Peyer's patch (tissue), 4 donors: ENCODE data around the gene ZBTB7B. TPM values are rescaled to one million over a fixed set of nuclear protein-coding genes. Genes with fewer than 3 reads are reported as not detected.

Experiments used
- DNase-seq, 3 donors: peaks; one replicate each; pipeline ENCODE4 v3.0.0-alpha.2; 2017 to 2019
- H3K27ac ChIP-seq, 4 donors: fragments of 200-600 bp; sonication (generic); one replicate each; pipeline ENCODE4 v1.5.1; 2016 to 2019
- H3K27me3 ChIP-seq, 2 donors: fragments of 200-600 bp; sonication (generic); one replicate each; pipeline ENCODE4 v1.5.1; 2019
- H3K36me3 ChIP-seq, 3 donors: fragments of 200-600 bp; sonication (generic); one replicate each; pipeline ENCODE4 v1.5.1; 2016 to 2019
- H3K4me1 ChIP-seq, 4 donors: fragments of 200-600 bp; sonication (generic); one replicate each; pipeline ENCODE4 v1.5.1; 2016 to 2019
- H3K4me3 ChIP-seq, 4 donors: fragments of 200-600 bp; sonication (generic); 1 replicate in 3 of 4; 2 replicates in 1 of 4; pipeline ENCODE4 v1.5.1; 2016 to 2019; ENCODE audit warnings: mild to moderate bottlenecking in 1 of 4
- H3K9me3 ChIP-seq, 4 donors: fragments of 200-600 bp; sonication (generic); one replicate each; pipeline ENCODE4 v1.5.1; 2016 to 2019; ENCODE audit warnings: mild to moderate bottlenecking in 1 of 4
- POLR2A ChIP-seq, 2 donors: fragments of 450-650 bp; IDR thresholded peaks; one replicate each; pipeline ENCODE4 v1.5.1; 2017; ENCODE audit warnings: antibody characterized with exemption in 2 of 2, mild to moderate bottlenecking in 2 of 2, moderate library complexity in 2 of 2
- total RNA-seq, 4 donors: library from RNA; depleted of rRNA; stranded (reverse); fragments of >200 nt; gene quantifications; one replicate each; pipeline ENCODE4 v1.1.0, GENCODE V29; 2016
- TF ChIP-seq, protein P1 (sequence below), 6 experiments: fragments of 450-650 bp in 4 of 6; fragments of 200-600 bp in 2 of 6; sonication (generic) in 1 of 6; IDR thresholded peaks; one replicate each; pipeline ENCODE4 v1.5.1; 2017 to 2019; ENCODE audit warnings: antibody characterized with exemption in 6 of 6, mild to moderate bottlenecking in 3 of 6, moderate library complexity in 1 of 6

Gene ZBTB7B
- total RNA-seq, 4 donors from 2014 or later = 35.5 to 412 (median 346) TPM

DNA sequence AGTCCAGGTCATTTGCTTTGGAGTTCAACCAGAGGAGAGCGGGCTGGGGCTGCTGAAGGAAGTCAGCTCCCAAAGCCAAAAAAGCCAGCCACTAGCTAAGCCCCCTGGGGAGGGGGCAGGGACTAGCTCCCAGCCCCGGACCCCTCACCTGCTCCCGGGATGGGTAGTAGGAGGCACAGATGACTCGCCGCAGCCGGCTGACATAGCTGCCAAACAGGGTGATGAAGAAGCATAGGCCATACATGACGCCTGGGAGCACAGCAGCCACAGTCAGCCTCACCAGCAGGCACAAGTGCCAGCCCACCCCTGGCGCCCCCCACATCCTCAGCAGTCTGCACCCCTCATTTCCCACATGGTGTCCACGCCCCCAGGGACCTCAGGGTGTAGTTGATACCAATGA, 23.6 kb downstream of the ZBTB7B start:
- DNase-seq = no peak
- Histone ChIP-seq H3K4me1 (peaks cover 0 to 5% (median 0%) of the 10 kb centered on the region in 4 donors), H3K27me3 (no peaks in the 10 kb centered on the region), H3K9me3 (no peaks in the 10 kb centered on the region), H3K4me3 (no peak overlapping the region), H3K36me3 (no peaks in the 10 kb centered on the region), H3K27ac (no peak overlapping the region)
- TF ChIP-seq POLR2A (IDR thresholded peaks at IDR 0.05) = no peak
- TF ChIP-seq, protein P1, sequence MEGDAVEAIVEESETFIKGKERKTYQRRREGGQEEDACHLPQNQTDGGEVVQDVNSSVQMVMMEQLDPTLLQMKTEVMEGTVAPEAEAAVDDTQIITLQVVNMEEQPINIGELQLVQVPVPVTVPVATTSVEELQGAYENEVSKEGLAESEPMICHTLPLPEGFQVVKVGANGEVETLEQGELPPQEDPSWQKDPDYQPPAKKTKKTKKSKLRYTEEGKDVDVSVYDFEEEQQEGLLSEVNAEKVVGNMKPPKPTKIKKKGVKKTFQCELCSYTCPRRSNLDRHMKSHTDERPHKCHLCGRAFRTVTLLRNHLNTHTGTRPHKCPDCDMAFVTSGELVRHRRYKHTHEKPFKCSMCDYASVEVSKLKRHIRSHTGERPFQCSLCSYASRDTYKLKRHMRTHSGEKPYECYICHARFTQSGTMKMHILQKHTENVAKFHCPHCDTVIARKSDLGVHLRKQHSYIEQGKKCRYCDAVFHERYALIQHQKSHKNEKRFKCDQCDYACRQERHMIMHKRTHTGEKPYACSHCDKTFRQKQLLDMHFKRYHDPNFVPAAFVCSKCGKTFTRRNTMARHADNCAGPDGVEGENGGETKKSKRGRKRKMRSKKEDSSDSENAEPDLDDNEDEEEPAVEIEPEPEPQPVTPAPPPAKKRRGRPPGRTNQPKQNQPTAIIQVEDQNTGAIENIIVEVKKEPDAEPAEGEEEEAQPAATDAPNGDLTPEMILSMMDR (IDR thresholded peaks at IDR 0.05) = no peak

DNA sequence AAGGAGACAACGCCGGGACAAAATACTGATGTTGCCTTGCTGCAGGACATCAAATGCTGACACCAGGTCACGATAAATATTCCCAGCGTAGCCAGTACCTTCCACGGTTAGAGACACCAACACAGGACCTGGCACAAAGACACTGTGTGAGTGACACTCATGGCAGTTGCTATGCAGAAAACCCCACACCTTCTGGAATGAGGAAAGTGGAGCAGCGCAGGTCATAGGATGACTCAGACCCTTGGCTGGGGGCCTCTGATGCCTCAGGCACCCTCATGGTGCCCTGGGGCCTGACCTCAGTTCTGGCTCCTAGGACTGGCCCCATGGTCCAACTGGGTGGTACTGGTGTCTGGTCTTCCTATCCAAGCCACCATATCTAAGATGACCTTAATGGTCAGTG, 24.0 kb downstream of the ZBTB7B start:
- Histone ChIP-seq H3K9me3 (no peaks in the 10 kb centered on the region), H3K27ac (no peak overlapping the region), H3K4me3 (no peak overlapping the region), H3K27me3 (no peaks in the 10 kb centered on the region), H3K4me1 (peaks cover 0 to 5% (median 0%) of the 10 kb centered on the region in 4 donors), H3K36me3 (no peaks in the 10 kb centered on the region)
- TF ChIP-seq POLR2A (IDR thresholded peaks at IDR 0.05) = no peak
- TF ChIP-seq, protein P1 (IDR thresholded peaks at IDR 0.05) = no peak
- no peak for DNase-seq

DNA sequence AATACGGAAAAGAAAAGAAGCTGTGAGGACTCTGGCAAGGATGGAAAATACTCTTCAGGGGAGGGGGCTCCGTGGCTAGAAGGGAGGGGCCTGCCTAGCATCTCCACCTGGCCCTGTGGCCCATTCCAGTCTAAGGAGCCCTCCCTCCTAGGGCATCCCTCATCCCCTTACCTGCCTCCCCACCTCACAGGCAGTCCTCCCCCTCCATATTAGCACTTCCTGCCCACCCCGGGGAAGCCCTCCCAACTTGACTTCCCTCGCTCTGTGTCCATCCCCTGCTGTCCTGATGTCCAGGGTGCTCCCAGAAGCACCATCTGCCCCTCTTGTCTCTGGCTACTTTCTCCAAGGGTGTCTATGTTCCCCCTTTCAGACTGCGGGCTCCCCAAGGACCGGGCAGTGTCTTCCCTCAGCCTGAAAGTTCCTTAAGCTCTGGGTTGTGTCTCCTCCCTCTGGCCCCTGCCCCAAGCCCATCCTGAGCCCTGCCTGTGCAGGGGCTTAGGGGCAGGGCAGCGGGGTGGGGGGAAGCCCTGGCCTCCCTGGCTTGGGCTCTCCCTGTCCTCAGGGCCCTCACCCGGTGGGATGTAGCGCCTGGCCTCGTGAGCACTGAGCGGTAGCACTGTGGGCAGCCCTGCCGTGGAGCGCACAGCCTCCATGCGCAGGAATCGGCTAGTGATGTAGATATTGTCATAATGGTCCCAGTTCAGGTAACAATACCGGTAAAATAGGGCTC, 27.1 kb downstream of the ZBTB7B start:
- no peak for TF ChIP-seq POLR2A (IDR thresholded peaks at IDR 0.05)
- TF ChIP-seq, protein P1 (IDR thresholded peaks at IDR 0.05) = no peak
- no peak for DNase-seq
- Histone ChIP-seq H3K27me3 (no peaks in the 10 kb centered on the region), H3K4me1 (no peaks in the 10 kb centered on the region), H3K36me3 (no peaks in the 10 kb centered on the region), H3K4me3 (no peak overlapping the region), H3K27ac (no peak overlapping the region), H3K9me3 (no peaks in the 10 kb centered on the region)

DNA sequence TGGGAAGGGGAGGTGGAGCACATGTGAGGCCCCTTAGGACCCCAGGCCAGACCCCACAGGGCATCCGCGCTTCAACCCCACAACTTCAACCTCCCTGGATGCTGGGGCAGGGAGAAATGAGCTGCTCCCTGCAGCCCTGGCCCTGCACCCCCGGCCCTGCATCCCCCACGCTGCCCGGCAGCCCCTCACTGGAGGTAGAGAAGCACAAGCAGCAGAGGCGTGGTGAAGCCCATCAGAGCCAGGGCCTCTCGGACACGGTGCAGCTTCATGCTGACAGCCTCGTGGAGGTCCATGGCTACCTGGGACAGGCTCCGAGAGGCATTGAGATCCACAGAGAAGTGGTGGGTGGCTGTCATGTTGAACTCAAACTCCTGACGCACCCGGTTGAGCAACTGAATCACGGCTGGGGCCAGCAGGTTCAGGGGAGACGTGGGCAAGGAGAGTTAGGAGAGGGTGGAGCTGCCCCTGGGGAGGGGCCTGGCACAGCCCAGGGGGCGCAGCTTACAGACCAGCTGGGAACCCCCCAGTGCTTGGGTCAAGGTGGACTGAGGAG, 27.7 kb downstream of the ZBTB7B start:
- no peaks in the 10 kb centered on the region for H3K9me3 ChIP-seq
- no peaks in the 10 kb centered on the region for H3K36me3 ChIP-seq
- TF ChIP-seq POLR2A (IDR thresholded peaks at IDR 0.05) = no peak
- TF ChIP-seq, protein P1 (IDR thresholded peaks at IDR 0.05) = no peak
- no peak for DNase-seq
- no peaks in the 10 kb centered on the region for H3K27me3 ChIP-seq
- H3K4me1 ChIP-seq = no peaks in the 10 kb centered on the region
- no peak overlapping the region for H3K4me3 ChIP-seq
- no peak overlapping the region for H3K27ac ChIP-seq

DNA sequence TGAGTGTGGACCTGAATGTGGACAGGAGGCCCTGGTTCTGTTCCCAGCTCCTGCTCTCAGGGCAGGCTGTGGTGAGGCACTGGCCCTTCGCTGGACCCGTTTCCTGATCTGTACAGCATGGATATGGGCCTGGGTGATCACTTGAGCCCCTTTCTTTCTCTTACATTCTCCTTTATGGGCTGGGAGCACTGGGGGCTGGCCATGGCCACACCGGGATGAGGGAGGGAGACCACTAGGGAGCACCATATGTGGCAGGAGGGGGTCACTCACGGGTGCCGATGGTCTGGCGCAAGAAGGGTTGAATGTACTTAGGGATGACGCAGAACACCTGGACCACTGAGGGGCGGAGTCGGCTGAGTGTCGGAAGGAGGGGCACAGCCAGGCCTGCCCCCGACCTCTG, 28.3 kb downstream of the ZBTB7B start:
- no peaks in the 10 kb centered on the region for H3K9me3 ChIP-seq
- TF ChIP-seq, protein P1 (IDR thresholded peaks at IDR 0.05) = no peak
- TF ChIP-seq POLR2A (IDR thresholded peaks at IDR 0.05) = no peak
- H3K27me3 ChIP-seq = no peaks in the 10 kb centered on the region
- no peaks in the 10 kb centered on the region for H3K4me1 ChIP-seq
- H3K4me3 ChIP-seq = no peak overlapping the region
- no peak for DNase-seq
- H3K36me3 ChIP-seq = no peaks in the 10 kb centered on the region
- H3K27ac ChIP-seq = no peak overlapping the region
